Skin epidermis (tissue), 12 donors: ENCODE results near the gene CASS4.

Experiments
- H3K27ac ChIP-seq, 21 experiments: fragments of 200-600 bp; sonication (generic) in 11 of 21; one replicate each; pipeline ENCODE4 v1.5.0; 2020; ENCODE audit warnings: mild to moderate bottlenecking in 3 of 21, inconsistent platforms in 2 of 21, moderate library complexity in 2 of 21
- H3K4me3 ChIP-seq, 7 experiments: fragments of 200-600 bp; sonication (generic) in 2 of 7; one replicate each; pipeline ENCODE4 v1.5.0; 2020; ENCODE audit warnings: inconsistent platforms in 2 of 7, mild to moderate bottlenecking in 2 of 7, moderate library complexity in 1 of 7

CASS4 gene

GRCh38 chr20:56468316-56469076 lies 56.4 kb downstream of the CASS4 start, which contains the start of gene RTF2:
Gene RTF2 (plus strand): TSS chr20:56468627. CDS start chr20:56468698, 71 bp downstream.
- Histone ChIP-seq H3K27ac (peak within 1 kb of the TSS; percentile 60 to 93 (median 87)), H3K4me3 (peak within 1 kb of the TSS; percentile 56 to 91 (median 84))

GRCh38 chr20:56469077-56469449 lies 57.0 kb downstream of the CASS4 start:
- H3K27ac ChIP-seq: peak overlapping the region; percentile 60 to 93 (median 87)
- H3K4me3 ChIP-seq: peak overlapping the region; percentile 56 to 91 (median 84)

GRCh38 chr20:56483970-56484369 lies 71.9 kb downstream of the CASS4 start:
- H3K27ac ChIP-seq: peak overlapping the region in 5 of 21 experiments; percentile 11 to 41 (median 13)
- H3K4me3 ChIP-seq: no peak overlapping the region

GRCh38 chr20:56487216-56487615 lies 75.2 kb downstream of the CASS4 start:
- no peak overlapping the region for H3K27ac ChIP-seq

GRCh38 chr20:56488566-56488965 lies 76.5 kb downstream of the CASS4 start:
- Histone ChIP-seq H3K27ac (no peak overlapping the region), H3K4me3 (no peak overlapping the region)

More at GRCh38 chr20:56487216-56487615, 75.2 kb downstream of the CASS4 start:
- H3K4me3 ChIP-seq: no peak overlapping the region

GRCh38 chr20:56501116-56501515 lies 89.1 kb downstream of the CASS4 start:
- Histone ChIP-seq H3K4me3 (no peak overlapping the region), H3K27ac (no peak overlapping the region)

GRCh38 chr20:56503916-56504315 lies 91.9 kb downstream of the CASS4 start:
- H3K27ac ChIP-seq: no peak overlapping the region
- no peak overlapping the region for H3K4me3 ChIP-seq

- Histone ChIP-seq H3K27ac (no peak overlapping the region), H3K4me3 (no peak overlapping the region)
These were observed 92.4 kb downstream of the CASS4 start for GRCh38 chr20:56504373-56505005.

GRCh38 chr20:56506103-56506502 lies 94.0 kb downstream of the CASS4 start:
- Histone ChIP-seq H3K4me3 (no peak overlapping the region), H3K27ac (no peak overlapping the region)
